Epidermal melanocyte (primary cell): ENCODE data around the gene TNRC18.
A peak's percentile ranks its signal among the peaks of the same experiment; 100 is the strongest.
"Not testable (repeated sequence)": the region's sequence is repeated elsewhere in the genome, so short reads cannot be mapped to it uniquely, and the experiment has no call there.

ENCODE experiments used
- DNase-seq: peaks from one replicate; pipeline ENCODE4 v3.0.0; 2011; ENCODE audit warnings: low spot score; ENCODE audit not compliant: insufficient read length

Gene TNRC18

DNA sequence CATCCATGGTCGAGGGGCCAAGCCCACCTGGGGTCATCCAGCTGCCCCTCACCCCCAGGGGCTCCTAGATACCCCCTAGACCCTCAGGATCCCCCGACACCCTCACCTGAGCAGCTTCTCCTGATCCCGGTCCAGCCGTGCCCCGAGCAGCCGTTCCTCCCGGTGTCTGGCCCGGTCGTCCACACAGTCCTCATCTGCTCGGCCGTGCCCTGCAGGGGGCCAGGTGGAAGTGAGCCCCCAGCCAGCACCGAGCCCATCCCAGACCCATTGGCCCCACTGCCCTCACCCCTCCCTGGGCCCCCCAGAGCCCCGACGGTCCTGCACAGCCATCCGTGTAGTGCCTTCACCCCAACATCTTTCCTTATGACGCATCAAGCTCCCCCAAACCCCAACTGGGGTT, 45.8 kb downstream of the TNRC18 start:
- no peak for DNase-seq

DNA sequence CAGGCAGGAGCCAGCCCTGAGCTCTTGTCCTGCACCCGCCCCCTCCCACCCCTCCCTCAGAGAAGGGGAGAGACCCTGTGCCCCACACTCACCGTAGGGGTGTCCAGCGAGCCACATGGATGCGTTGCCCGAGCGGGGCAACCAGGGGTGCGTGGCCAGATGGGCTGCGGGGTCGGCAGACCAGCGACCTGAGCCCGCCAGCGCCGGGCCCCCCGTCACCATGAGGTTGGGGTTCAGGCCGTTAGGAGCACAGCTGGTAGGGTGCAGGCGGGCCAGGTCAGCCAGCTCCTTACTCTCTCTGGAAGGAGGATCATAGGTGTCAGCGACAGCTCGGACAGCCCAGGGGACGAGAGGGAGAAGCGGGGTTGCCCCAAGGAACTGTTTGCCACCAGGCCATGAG, 46.4 kb downstream of the TNRC18 start:
- no peak for DNase-seq

DNA sequence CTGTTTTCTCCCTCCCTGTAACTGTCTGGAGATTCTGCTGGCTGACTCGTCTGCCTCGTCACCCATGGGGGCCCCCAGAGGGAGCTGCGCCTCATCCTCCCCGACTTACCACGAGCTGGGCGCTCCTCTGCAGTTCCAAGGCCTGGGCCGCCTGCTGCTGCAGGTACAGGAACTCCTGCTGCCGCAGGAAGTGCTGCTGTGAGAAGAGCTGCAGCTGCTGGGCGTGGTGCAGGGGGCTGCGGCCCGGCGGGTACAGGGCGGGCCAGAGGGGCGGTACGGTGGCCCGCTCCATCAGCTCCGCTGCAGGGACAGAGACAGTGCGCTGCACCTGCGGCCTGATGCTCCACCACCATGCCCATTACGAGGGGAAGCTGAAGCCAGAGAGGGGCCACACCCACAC, 47.7 kb downstream of the TNRC18 start:
- DNase-seq: no peak

DNA sequence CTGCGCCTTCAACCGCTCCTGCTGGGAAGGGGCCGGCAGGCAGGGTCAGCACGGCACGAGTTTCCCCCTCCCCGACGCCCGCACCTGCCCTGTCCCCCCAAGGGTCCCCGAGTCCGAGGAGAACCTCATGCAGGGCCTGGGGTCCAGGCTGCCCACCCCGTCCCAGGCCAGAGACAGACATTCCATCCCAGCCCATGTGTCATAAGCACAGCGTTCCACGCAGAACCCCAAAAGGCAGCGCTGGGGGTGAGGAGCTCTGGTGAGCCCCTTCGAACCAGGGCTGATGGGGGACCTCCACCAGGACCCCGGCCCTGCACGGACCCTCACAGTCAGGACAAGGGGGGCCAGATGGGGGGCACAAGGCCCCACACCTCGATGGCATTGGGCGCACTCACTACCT, 49.2 kb downstream of the TNRC18 start:
- DNase-seq: no peak

DNA sequence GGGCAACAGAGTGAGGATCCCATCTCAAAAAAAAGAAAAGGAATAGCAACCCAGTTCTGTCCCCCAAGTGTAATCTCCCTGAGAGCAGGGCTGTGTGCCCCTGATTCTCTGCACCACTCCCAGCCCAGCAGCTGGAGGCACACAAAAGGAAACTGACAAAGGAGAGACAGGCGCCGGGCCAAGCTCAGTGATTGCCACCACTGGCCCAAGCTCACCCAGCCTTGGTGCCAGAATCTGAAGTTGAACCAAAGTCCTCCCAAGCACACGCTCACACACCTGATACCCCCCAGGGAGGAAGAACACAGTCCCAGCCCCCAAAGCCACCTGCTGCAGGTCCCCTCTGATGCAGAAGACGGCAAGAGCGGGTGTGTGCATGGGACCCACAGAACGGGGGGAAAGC, 50.3 kb downstream of the TNRC18 start:
- no peak for DNase-seq

DNA sequence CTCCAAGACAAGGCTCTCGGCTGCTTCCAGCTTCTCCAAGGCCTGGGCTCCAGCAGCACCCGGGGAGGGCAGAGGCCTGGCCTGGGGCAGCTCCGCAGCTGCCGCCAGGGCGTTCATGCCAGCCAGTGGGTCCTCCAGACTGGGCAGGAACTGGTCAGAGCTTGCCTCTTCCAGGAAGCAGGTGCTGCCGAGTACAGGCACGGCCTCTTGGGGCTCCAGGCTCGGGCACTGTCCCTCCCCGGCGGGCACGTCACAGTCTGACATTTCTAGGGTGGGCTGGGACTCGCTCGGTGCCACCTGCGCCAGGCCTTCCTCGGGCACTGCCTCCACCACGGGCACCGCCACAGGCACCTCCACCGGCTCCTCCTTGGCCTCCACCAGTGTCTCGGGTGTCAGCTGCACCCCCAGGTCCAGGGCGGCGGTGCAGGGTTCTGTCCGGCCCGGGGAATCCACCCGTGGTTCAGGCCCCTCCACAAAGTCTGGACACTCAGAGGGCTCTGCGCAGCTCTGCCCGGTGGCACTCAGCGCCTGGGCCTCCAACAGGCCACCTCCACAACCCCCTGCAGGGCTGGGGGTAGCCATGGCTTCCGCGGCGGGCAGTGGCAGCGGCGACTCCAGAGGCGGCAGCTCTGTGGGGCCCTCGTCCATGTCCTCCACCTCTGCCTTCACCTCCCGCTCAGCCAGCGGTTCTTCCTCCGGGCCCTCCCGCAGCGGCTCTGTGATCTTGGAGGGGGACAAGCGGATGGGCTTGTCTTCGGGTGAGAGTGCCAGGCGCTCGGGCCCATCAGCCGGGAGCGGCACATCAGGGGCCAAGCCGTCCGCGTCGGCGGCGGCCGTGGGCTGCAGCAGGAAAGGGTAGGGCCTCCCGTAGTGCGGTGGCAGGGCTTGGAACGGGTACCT, 52.9 kb downstream of the TNRC18 start:
- no peak for DNase-seq

DNA sequence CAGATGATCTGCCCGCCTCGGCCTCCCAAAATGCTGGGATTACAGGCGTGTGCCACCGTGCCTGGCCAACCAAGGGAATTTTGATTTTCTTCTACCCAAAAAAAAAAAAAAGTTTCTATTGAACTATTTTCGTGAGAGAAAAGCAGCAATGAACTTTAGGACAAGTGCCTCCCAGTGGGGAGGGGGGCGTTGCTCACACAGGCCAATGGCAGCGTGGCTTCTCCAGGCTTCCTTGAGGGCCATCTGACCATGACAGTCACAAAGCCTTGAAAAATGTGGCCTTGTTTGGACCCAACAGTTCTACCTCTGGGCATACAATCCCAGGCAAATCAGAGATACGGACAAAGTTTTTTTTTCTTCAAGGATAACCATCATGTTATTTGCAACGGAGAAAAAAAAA, 56.0 kb downstream of the TNRC18 start:
- no peak for DNase-seq

DNA sequence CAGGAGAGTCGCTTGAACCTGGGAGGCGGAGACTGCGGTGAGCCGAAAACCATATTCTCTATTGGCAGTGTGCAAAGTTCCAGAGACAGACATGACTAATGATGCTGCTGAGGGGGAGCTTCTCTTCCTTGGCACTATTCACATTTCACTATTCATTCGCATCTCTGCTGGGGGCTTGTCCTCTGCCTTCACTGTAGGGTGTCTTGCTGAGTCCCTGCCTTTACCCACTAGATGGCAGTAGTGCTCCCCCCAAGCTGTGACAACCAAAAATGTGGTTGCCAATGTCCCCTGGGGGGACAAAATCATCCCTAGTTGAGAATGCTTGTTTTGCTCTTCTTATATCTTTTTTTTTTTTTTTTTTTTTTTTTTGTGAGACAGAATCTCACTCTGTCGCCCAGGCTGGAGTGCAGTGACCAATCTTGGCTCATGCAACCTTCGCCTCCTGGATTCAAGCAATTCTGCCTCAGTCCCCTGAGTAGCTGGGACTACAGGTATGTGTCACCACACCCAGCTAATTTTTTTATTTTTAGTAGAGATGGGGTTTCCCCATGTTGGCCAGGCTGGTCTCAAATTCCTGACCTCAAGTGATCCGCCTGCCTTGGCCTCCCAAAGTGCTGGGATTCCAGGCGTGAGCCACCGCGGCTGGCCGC, 57.5 kb downstream of the TNRC18 start:
- peak; percentile 95 for DNase-seq

DNA sequence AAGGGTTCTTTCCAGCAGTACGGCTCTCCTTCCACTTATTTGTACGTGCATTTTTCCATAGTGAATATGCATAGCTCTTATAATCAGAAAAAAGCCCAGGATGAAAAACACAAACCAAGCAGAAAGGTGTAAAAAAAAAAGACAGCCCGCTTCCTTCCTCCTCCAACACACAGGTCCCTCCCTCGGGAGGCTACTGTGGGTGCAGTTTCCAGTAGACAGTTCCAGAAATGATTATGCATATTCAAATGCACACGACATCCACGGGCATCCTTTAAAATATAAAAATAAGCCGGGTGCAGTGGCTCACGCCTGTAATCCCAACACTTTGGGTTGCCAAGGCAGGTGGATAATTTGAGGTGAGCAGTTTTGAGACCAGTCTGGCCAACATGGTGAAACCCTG, 59.9 kb downstream of the TNRC18 start:
- DNase-seq: no peak

DNA sequence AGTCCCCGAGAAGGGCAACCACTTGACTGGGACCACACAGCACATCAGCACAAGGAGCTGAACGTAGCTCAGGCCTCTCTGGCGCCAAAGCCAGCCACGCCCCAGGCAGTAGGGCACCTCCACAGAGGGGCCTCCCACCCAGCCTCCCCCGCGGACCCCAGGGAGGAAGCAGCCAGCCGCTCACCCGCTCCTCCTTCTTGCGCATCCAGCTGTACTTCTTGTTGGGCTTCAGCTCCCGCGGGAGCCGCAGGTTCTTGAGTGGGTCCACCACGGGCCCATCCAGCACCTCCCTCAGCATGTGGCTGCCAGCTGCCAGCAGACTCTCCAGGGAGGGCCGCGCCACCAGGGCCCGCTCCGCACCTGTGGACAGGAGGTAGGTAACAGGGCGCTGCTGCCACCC, 61.2 kb downstream of the TNRC18 start:
- DNase-seq: peak; percentile 10

DNA sequence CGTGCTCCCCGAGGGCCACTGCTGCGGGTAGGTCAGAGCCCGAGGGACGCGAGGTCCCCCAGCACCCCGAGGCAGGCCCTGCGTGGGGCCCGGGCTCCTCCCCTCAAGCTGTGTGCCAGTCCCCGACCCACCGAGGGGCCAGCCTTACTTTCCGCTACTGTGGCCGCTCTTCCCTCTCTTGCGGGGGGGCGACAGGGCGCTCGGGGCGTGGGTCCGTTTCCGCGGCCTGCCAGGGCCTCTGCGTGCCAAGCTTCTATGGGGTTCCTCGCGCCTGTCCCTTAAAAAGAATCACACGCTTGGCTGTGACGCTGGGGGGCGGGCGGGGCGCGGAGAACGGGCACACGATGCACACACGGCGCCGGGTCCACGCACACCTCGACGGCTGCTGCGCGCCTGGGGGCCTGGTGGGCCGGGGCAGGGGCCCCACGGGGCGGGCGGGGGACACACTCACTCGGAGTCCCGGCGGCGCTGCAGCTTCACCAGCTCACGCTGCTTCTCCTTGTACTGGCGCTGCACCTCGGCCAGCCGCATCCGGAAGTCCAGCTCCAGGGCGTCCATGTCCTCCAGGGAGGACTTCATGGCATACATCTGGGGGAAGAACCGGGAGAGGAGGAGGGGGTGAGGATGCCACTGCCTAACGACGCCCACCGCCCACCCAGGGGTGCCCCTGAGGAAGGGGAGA, 62.0 kb downstream of the TNRC18 start:
- DNase-seq: no peak

DNA sequence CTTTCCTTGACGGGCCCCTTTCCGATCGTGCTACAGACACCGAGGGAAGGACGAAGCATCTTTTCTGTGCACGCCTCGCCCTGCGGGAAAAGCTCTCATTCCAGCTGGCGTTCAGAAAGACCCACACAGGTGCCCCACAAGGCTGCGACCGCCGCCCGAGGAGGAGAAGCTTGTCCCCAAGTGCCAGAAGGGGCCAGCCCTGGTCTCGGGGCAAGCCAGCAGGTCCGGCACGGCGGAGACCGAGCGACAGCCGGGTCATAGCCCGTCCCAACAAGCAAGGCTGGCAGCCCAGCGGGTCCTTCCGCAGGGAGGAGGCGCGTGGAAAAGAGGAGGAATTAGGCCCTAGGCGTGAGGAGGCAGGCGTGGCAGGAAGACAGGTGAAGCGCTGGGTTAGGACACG, 62.7 kb downstream of the TNRC18 start:
- peak; percentile 3 for DNase-seq

DNA sequence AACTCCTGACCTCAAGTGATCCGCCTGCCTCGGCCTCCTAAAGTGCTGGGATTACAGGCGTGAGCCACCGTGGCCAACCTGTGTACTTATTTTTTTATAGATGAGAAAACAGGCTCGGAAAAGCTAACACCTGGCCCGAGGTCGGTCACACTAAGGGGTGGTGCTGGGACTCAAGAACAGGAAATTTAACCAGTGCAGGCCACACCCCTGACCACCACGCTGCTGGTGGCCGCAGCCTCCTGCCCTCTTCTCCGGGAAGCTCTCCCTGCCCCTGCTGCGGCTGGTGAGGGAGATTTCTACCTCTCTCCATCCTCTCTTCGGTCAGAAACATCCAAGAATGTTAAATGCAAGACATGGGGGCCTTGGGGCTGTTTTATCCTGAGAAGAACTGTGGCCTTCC, 63.2 kb downstream of the TNRC18 start:
- DNase-seq: peak; percentile 13

DNA sequence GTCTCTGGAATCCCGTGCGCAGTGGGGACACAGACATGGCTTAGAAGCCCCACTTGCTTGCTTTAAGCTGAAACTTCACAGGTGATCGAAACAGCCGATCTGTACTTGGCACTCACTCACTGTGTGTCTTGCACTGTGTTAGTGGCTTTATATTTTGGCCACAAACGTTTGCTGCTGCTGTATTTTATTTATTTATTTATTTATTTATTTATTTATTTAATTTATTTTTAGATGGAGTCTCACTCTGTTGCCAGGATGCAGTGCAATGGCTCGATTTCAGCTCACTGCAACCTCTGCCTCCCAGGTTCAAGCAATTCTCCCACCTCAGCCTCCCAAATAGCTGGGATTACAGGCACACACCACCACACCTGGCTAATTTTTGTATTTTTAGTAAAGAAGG, 63.6 kb downstream of the TNRC18 start:
- not testable (repeated sequence) for DNase-seq

DNA sequence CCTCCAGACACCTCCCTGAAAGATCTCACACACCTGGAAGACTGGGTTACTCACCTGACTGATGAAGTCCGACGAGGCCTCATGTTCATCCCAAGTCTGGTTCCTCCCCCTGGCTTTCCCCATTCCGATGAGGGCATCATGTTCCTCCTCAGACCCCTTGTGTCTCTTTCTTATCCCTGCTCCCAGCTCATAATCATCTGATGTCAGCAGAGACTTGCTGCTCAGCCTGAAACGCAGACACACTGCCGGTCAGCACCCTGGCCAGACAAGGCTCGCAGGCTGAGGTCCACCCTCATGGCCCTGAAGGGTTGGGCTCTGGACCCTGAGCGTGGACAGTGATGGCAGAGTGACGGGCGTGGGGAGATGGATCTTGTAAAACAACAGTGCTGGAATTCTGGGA, 64.3 kb downstream of the TNRC18 start:
- DNase-seq: no peak

DNA sequence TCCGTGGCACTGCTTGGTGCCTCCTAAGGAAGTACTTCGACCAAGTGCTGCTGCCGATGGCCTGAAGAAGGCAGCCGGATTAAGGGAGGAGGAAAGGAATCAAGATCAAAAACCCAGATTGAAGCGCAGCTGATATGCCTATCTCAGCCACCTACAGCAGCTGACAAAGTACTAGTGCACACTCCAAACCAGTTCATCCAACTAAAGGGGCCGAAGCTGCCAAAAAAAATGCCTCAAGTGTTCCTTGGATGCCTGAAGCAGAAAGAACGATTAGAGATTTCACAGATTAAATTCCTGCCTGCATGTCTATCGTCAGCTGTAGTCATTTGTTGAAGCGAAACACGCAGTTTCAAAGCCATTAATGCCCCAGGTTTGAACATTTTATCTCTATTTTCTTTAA, 65.7 kb downstream of the TNRC18 start:
- no peak for DNase-seq

DNA sequence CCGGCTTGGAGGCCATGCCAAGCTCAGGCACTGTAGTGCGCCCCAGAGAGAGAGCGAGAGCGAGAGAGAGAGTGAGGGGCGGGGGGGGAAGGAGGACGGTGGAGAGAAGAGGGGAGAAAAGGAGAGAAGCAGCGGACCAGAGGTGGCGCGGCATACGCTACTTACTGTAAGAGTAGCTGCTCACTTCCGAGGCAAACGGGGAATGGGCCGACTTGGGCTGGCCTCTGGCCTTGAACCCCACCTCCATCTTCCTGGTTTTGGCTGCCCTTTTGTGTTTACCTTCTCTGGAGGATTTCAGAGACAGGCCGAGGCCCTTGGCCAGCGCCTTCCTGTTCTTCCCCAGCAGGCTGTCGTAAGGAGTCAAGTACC, 66.9 kb downstream of the TNRC18 start:
- peak; percentile 4 for DNase-seq

DNA sequence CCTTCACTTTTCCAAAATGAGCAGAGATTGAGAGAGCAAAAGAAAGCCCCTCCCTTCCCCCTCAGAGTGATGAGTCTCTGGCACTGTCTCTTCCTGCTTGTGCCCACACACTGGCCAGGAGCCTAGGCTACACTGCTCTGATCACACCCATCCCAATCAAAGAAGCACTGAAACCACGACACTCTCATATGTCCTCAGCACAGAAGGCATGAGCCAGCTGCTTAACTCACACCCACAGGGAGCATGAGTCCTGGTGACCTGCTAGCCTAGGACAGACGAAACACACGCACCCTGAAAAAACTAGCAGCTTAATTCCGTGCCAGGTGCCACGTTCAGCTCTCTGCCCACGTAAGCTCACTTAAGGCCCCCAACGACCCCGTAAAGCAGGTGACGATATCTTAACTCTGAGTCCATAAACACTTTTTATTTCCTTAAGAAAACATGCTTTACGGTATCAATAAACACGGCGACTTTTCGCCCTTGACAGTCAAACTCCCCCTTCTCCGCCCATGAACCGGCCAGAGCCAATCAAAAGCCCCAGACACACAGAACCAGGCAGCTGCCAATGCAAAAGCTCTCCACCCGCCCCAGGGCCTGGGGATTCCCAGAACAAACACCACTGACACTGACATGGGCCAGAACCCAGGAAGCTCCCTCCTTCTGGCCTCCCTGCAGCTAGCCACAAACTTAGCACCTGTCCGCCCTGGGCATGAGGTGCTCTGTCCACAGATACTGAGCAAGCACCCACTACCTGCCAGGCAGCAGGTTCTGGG, 69.0 kb downstream of the TNRC18 start:
- DNase-seq: peak; percentile 8

DNA sequence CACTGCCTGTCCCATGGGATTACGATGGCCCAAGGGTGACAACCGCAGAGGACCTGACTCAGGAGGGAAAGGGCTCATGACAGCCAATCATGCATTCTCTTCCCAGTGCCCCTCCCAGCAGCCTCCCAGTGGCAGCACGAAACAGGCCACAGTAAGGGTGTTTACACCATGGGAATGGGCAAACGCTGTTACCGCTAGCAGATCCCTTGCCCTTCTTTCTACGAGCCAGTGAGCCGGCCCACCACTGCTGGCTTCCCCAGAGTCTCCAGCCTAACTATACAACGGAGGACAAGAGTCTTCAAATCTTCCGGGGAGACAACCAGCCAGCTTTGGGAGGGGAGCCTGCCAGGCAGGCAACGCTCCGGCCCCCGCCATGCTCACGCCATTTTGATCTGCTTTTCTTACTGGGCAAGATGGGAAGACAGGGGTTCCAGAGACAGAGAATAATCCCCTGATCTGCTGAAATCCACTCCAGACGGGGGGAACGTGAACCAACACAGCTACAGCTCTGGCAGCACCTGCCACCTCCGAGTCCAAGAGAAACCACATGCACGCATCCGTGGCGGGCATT, 71.1 kb downstream of the TNRC18 start:
- DNase-seq: no peak

DNA sequence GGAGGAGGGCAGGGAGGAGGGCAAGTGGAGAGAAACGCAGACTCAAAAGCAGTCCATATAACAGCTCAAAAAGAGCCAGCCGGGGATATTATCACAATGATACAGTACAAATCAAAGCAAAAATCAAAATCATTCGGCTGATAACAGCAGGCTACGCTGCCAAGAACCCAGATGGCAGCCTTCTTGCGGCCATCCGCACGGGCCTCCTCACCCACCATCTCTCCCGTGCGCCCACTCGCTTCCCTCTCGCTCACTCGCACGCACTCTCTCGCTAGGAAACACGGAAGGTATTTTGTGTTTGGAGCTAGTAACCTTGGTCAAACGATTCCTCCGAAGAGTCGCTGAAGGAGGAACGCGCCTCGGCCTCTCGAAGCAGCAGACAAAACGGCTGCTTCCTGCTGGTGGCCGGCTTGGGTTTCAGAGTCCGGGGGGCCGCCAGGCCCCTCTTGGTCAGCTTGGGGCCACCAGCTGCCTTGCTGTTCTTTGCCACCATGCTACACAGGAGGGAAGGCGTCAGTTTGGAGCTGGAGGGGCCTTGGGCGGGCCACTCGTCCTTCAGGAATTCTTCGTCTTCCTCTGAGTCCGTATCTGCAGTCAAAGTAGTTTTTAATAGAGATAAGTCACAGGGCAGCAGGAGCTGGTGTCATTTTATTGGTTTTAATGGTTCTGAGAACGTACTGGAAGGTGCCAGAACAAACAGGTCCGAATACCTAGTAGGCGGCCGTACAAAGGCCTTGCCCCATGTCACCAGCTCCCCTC, 71.9 kb downstream of the TNRC18 start:
- DNase-seq: peak; percentile 7
